ENCODE measurements around the gene MTUS2.
A peak's percentile ranks its signal among the peaks of the same experiment; 100 is the strongest.

MTUS2 gene

DNA sequence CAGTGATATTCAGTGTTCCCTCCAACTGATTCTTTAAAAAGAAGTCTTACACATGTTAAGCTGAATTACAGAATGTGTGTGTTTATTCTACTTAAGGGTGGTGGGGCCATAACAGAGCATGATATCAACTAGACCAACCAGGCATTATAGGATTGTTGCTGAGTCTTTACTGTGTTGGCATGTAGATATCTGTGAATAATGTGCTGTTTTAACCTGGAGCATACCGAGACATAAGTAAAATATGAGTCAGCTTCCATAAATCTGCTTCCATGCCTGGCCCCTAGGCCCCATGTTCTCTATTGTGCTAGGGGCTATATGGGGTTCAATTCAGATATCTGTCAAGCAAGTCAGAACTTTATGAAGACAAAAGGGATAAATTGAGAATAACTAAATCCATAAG lies 295.7 kb downstream of the MTUS2 start:
- no peak for DNase-seq

DNA sequence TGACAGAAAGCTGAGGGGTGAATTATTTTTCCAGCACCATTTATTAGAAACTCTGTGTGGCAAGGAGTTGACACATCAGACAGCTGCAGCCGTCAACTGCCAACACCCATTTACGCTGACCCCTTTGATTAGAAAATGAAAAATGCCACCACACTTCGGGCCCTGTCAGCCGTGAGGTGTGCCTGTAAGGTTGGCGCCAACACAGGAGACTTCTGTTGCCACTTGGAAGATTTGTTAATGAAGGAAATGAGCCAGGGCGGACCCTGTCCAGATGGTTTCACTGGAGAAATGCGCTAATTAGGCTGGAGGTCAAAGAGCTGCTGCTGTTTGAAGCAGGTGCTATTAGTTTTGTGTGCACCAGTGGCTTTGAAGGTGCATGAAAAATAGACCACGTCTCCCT lies 297.5 kb downstream of the MTUS2 start:
- DNase-seq, result no peak

DNA sequence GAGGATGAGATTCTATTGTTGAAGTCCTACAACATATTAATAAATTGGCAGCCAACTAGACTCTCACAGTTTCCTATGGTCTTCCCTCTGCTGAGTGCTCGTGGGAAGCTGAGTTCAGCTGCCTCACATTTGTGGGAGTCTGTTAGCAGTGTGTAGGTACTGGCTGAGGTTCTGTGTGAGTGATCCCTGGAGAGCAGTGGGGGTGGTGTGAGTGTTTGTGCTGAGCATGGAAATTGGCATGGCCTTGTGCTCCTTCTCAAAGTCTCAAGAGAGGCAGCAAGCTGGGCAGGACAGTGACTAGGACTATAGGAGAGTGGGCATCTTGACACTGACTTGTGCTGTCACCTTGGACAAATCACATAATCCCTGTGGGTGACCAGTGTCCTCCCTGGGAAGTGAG lies 298.3 kb downstream of the MTUS2 start:
- DNase-seq, result no peak

DNA sequence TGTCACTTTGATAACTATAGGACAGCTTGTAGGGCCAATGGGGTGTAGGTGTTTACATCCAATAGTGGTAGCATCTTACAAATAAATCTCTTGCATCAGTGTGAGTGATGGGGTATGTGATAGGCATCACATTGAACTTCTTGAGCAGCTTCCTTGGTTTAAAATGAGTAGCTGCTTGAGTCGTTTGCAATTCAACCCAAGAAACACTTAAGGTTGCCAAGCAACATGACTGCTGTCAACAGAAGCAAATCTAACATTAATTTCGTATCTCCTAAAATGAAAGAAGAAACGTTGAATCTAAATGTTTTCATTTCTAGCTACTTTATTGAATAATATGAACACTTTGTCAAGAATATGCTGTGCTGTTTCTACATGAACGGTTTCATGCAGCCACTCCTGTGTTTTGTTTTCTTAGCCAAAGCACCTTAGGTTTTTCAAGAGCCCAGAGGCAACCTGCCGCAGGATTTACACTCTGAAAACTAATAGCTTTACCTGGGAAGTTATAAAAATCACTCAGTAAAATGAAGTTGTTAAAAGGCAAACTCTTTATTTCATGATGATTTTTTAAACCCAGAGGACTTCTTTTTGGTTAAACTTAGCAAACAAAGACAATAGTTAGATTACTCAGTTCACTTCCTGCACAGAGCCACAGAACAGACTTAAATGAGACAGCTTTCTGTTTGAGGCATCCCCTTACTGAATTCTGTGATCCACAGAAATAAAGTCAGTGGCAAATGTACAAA lies 305.2 kb downstream of the MTUS2 start:
- peak in 1 of 2 donors; percentile 51 for DNase-seq

DNA sequence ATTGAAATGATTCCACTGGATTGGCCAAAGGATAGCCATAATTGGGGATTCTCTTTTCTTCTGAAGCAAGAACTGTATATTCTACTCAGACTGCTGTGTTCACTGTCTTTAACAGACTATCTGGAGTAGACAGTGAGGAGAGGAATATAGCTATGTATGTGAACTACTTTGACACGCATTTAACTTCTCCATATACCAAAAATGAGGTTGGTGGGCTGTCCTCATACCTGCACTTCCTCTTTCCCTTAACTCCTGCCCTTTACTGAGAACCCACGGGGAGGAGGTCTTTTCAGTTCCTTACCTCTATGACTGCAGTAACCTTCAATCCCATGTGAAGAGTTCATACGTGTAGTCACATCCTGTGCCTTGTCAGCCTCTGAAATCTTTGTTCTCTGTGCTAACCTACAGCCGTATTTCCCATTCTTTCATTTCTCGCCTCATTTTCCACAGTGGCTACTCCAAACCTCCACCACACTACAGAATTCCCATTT lies 305.8 kb downstream of the MTUS2 start:
- DNase-seq, result peak in 1 of 2 donors; percentile 18

DNA sequence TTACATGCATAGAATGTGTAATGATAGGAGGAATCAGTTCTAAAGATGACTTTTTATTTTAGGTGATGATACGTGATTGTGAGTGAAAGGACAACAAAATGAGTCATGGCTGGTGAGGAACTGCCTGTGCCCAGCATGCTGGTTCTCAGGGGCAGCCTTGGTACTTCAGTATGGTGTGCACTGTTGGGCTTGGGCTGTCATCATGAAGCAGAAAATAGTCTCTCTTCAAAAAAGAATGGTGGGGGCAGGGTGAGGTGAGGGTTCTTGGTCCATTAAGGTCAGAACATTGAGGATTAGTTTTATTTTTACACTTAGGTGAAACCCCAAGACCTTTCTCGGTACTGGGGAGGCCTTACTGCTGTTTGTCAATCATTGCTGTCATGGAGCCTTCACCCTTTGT lies 309.5 kb downstream of the MTUS2 start:
- DNase-seq, result no peak

DNA sequence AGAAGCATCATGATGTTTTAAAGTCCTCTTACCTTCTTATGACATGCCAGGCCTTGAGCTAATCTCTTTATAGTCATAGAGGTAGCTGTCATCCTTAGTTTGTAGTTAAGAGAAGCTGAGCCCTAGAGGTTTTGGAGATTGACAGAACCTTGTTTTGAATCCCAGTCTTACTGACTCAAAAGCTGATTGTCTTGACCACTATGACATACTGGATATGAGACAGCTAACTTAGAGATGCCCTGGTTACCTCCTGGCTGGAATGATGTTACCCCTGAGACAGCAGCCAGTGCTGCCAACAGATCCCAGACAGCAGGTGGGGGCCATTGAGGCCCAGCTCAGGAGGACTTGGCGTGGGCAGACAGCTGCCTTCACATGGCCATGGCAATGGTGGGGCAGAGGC lies 311.0 kb downstream of the MTUS2 start:
- no peak for DNase-seq

DNA sequence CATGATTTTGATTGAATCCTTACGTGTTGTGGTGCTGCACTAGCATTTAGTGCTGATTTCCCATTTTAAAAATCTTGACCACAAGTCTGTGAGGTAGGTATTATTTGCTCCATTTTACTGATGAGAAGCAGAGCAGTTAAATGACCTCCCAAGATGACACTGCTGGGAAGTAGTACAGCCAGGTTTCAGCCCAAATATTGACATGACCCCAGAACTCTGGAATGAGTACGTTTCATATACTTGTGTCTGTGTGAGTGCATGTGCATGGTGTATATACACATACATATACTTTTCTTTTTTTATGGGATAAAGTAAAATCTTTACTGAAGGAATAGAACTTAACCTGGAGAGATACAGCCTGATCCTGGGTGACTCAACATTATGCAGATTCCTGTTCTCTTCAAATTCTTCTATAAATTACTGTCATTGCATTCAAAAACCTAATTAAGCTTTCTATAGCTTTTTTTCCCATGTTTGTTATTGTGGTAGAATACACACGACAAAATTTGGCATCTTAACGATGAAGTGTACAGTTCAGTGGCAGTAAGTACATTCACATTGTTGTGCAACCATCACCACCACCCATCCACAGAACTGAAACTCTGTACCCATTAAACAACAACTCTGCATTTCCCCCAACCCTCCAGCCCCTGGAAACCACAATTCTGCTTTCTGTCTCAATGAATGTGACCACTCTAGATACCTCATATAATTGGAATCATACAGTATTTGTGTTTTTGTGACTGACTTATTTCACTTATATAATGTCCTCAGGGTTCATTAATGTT lies 311.9 kb downstream of the MTUS2 start:
- DNase-seq, result no peak

DNA sequence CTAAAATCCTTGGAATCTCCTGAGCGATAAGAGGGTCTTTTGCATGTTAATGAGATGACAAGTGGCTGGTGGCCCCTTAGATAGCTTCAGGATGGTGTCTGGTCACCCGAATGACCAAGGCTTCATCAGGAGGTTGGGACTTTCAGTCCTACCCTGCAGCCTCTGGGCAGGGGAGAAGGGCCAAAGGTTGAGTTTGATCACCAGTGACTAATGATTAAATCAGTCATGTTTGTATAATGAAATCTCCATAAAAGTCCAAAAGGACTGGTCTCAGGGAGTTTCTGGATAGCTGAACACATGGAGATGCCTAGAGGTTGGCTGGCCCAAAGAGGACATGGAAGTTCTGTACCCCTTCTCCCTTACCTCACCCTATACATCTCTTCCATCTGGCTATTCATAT lies 316.2 kb downstream of the MTUS2 start:
- no peak for DNase-seq

DNA sequence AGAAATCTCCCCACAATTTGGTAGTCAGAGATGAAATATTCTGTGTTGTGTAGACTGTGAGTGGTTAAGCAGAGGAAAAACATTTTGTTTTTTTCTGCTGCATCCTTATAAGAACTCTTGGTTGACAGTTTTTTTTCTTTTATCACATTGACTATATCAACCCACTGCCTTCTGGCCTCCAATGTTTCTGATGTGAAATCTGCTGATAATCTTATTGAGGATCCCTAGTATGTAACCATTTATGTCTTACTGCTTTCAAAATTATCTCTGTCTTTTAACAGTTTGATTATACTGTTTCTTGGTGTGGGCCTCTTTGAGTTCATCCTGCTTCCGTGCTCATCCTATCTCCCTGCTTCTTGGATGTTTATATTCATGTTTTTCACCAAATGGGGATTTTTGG lies 316.9 kb downstream of the MTUS2 start:
- DNase-seq, result no peak

DNA sequence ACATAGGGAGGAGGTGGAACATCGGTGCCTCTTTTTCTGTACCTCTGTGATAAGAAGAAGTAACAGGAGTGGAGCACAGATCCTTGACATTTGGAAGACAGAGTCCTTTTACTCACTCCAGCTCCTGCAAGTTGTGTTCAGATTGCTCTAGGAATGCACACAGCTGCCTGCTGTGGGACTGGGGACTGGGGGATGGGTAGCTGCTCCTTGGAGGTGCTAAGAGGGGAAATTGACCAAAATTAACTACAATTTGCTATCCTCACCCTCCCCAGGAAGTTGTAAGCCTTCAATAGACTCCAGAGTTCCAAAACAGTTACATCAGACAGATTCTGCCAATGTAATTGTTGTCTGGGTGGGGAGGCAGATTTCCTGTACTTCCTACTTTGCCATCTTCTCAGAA lies 317.9 kb downstream of the MTUS2 start:
- no peak for DNase-seq

DNA sequence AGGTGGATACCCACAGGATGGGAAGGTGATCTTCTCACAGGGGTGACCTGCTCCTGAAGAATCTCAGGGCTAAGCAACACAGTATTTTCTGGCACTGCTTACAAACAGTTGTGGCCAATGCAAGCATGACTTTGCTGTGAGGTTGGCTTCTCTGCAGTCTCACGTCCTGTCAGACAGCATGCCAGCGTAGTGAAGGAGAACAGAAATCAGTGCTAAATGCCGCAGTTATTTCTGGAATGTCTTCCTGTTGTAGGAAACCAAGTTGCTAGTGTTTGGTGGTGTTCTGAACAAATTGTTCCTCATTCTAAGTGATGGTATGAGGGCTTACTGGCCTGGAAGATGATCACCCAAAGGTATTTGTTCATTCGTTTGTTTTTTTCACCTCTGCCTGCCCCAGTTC lies 320.1 kb downstream of the MTUS2 start:
- DNase-seq, result no peak

DNA sequence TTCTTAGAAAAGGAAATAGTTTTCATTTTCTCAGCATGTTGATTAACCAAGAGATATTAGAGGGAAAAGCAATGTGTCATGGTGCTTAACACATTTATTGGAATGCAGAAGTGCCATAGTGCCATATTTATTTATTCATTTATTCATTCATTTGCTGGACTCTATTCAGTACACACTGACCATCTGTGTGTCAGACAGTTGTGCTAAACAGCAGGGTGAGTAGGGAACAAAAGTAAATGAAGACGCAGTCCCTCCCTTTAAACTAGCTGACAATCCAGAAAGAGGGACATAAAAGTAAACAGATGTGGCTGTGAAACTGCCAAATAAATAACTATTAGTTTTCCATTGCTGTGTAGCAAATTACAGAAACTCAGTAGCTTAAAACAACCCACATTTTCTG lies 323.7 kb downstream of the MTUS2 start:
- no peak for DNase-seq

DNA sequence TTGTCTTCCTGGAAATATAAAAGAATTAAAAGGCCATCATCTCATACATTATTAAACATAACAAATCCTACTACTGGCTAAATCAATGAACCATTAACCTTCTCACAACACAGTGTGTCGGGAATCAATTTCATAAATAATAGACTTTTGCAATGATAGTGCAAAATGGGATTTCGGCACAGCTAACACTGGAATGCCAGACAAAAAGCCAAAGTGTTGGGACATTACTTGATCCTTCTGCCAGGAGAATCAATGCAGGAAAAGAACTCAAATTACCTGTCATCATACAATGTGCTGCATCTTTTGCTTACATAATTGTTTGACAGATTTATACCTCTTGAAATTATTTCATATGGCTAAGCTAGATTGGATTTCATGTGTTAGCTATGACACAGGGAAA lies 334.3 kb downstream of the MTUS2 start:
- no peak for DNase-seq

DNA sequence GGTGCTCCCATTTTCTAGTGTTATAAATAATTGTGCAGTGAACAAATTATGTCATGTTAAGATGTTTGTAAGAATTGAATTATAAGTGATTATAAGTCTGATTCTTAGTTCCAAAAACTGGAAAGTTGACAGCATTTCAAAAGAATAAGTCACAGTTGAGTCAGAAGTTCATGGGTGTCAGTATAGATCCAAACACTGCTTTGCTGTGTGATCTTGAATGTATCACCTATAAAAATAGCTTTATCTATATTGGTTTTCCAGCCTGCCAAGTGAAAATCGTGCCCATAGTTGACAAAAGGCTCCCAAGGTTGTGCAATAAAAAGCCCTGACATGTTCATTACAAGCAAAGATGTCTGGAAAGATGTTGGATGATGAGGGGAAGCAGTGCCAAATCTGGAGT lies 336.0 kb downstream of the MTUS2 start:
- no peak for DNase-seq

DNA sequence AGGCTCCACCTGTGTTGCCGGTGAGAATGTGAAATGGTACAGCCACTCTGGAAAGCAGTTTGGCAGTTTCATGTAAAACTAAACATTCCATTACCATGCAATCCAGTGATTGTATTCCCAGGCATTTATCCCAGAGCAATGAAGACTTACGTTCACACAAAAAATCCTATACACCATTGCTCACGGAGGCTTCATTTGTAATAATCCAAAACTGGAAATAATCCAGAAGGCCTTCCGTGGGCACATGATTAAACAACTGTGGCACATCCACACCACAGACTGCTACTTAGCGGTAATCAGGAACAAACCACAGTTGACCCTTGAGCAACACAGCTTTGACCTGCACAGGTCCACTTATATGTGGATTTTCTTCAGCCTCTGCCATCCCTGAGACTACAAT lies 339.7 kb downstream of the MTUS2 start:
- DNase-seq, result no peak

DNA sequence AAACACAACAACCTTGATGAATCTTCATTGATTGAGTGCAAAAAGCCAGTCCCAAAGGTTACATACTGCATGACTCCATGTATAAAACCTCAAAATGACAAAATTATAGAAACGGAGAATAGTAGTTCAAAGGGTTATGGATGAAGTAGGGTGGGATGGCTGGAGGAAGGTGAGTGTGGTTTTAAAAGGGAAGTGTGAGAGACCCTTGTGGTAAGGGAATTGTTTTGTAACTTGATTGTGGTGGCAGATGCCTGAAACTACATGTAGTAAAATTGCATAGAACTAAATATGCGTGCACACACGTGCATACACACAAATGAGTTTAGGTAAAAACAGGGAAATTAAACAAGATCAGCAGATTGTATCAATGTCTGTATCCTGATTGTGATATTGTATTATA lies 340.7 kb downstream of the MTUS2 start:
- no peak for DNase-seq

DNA sequence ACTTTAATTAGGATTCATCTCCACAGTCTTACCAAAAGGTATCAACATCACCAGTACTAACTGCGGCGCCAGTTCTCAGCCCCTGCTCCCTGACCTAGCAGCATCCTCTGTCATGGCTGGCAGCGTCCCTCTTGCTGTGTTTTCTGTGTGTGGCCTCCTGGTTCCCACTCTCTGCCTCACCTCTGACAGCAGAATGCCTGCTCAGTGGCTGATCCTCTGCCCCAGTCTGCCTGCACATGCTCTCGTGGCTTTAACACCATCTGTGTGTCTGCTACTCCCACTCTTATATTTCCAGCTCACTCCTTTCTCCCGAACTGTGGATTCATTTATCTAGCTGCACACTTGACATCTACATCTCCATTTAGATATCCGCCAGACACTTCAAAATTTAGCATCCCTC lies 341.5 kb downstream of the MTUS2 start:
- no peak for DNase-seq

DNA sequence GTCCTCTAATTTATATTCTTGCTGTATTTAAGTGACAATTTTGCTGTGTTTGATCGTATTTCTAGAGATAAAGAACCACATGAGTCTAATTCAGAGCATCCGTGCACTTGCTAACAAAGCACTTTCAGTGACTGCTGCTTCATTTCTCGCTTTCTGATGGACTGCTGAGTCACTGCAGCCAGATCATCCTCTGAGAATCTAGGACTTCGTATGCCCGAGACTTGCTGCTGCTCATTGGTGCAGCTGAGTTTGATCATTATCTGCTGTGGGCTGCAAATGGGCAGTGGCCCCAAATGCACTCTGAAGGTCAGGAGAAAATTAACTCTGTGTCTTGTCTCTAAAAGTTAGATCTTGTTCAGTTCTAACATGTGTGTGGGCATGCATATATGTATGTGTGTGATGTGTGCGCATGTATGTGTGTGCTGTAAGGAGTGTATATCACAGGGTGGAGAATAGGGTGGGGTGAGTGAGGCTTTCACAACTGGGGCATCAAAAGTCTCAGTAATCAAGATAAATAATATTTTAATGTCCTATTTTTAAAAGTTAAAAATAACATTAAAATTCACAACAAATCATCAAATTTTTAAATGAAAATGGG lies 342.6 kb downstream of the MTUS2 start:
- DNase-seq, result no peak

DNA sequence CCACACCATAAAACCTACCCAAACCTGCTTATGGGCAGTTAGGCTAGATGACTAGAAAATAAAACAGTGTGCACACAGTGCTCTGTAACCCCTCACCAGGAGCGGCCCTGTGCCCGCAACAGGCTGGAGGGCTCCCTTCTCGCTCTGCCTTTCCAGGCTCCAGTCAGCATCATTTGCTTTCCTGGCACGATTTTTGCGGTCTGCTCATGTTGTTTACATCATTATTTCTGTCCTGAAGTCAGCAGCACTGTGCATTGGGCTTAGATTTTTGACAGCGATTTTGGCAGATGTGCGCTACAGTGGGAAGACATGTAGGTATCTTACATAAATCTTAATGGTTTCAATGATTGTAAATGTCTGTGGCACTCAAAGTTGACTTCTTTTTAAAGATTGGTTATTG lies 344.0 kb downstream of the MTUS2 start:
- DNase-seq, result no peak

DNA sequence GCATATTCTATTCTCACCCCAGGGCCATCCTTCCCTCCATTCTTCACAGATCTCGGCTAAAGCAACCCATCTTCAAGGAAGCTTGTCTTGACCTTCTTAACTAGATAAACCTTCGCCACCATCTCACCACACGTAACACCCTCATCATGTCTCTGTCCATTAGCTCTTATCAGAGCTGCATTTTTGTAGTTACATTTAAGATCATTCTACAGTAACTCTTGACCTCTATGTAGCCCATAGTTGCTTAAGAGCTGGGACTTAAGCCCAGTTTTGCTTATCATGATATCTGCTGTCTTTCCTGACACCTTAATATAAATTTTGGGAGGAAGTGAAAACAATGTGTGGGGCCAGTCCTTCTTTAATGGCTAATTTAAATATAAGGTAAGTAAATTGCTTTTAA lies 345.1 kb downstream of the MTUS2 start:
- DNase-seq, result no peak

DNA sequence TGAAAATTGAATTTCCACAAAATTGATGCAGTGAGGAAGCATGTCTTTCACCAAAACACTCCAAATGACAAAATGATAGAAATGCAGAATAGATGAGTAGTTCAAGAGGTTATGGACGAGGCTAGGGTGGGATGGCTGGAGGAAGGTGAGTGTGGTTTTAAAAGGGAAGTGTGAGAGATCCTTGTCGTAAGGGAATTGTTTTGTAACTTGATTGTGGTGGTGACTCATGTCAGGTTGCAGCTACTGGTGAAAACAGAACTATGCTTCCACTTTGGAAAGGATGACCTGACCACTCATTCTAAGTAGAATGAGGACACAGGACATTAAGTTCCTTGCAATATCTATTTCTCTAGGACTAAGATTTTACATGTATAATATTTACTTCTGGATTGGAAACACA lies 345.7 kb downstream of the MTUS2 start:
- no peak for DNase-seq

DNA sequence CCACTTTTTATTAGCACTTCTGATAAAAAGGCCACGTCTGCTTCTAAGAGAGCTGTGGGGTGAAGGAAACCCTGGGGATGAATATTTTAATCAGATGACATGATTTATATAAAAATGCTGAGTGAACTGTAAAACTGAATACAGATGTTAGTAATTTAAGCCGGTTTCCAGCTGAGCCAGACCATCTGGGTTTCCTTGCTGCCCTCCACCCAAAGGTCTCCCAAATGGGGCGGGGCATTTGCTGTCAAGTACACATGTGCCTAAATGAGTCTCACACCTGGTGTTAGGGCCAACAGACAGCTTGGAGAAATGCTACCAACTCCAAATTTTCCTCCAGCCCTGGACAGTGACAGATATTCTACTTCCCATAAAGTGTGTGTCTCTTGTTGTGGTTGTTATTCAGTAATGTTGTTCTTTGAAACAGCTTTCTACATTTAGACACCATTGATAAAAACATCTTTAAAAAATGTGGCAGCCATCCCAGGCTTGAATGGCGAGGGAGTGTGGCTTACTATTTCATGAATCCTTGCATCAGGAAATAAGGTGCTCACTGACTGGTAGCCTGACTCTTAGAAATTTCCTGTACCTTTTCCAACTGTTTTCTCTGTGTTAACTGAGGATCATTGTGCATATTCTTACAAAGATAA lies 350.4 kb downstream of the MTUS2 start:
- DNase-seq, result no peak

DNA sequence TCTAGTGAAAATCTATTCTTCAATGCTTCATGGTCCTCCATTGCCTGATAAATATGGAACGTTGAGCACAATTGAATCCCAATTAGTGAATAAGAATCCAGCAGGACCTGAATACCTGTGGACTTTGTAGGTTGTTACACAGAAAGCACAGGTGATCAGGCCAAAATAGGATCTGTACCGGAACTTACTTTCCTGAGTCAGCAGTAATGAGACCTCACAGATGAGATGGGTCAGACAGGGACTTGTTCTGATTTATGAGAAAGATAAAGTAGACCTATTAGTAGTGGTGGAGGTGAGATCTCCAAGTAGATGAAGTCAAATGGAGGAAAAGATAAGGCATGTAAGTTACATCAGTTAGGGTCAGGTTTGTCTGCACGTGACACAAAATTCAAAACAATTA lies 351.1 kb downstream of the MTUS2 start:
- DNase-seq, result no peak
